Measurements from ENCODE around the gene OPN3. TPM values are rescaled to one million over a fixed set of nuclear protein-coding genes. Genes with fewer than 3 reads are reported as not detected.
"Not testable (repeated sequence)": the region's sequence is repeated elsewhere in the genome, so short reads cannot be mapped to it uniquely, and the experiment has no call there.

The OPN3 gene
- total and polyA plus RNA-seq, 2 donors (not counting 1 experiment from before 2014, with no cell fraction given) = 21.0 to 29.6 TPM

DNA sequence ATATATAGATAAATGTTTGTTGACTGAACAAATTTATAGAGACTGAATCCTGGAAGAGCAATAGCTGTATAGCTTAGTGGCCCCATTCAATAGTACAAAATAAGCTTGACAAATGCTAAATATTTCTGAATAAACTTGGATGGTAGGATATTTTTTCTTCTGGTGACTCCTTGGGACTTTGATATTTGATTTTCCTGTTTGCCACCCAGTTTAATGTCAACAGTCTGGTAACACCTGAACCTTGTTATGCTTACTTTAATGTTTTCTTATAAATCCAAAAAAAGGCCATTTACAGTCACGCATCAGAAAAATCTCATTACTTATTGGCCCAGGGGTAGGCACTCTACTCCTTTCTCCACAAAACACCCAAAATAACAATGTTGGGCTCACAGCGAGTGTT is 42.8 kb upstream of the OPN3 start:
- Mint-ChIP-seq H3K4me1 (no peaks in the 10 kb centered on the region), H3K27ac (no peak overlapping the region), H3K27me3 (peaks cover 43% of the 10 kb centered on the region), H3K4me3 (no peak overlapping the region), H3K9me3 (ENCODE audit: insufficient read depth) (no peaks in the 10 kb centered on the region)
- Histone ChIP-seq H3K9me3 (ENCODE audit: control extremely low read depth in 1 of 3, control insufficient read depth in 2 of 3, insufficient read depth in 1 of 3, low read length in 2 of 3) (peaks cover 0 to 2% (median 0%) of the 10 kb centered on the region in 3 donors), H3K36me3 (replicated peaks in 1 of 2; ENCODE audit: control extremely low read depth in 1 of 2, control insufficient read depth in 1 of 2, extremely low read depth in 1 of 2, insufficient read depth in 2 of 2, low read length in 1 of 2) (no peaks in the 10 kb centered on the region), H2AFZ (ENCODE audit: insufficient read depth, low read depth, low read length, poor library complexity, severe bottlenecking) (no peak overlapping the region), H3K4me3 (ENCODE audit: control extremely low read depth in 1 of 5, extremely low read depth in 1 of 5, insufficient read depth in 1 of 5, low read depth in 2 of 5, low read length in 4 of 5) (no peak overlapping the region), H3K9ac (ENCODE audit: low read length) (no peak overlapping the region), H3K27ac (ENCODE audit: low read length in 2 of 2) (no peak overlapping the region), H3K27me3 (replicated peaks in 1 of 4; ENCODE audit: control extremely low read depth in 1 of 4, control insufficient read depth in 3 of 4, insufficient read depth in 4 of 4, low read length in 3 of 4) (peaks cover 0 to 7% (median 4%) of the 10 kb centered on the region in 4 experiments), H3K4me1 (ENCODE audit: control insufficient read depth in 2 of 2, insufficient read depth in 2 of 2, low read length in 2 of 2) (peaks cover under 1% of the 10 kb centered on the region in 2 donors), H3K4me2 (replicated peaks; ENCODE audit: low read depth, low read length, poor library complexity, severe bottlenecking) (no peak overlapping the region), H3K79me2 (ENCODE audit: control insufficient read depth, insufficient read depth, low read length) (no peaks in the 10 kb centered on the region), H4K20me1 (ENCODE audit: control insufficient read depth, insufficient read depth, low read length, poor library complexity, severe bottlenecking) (no peaks in the 10 kb centered on the region)
- no peak for DNase-seq
- CTCF ChIA-PET = no interaction called here
- TF ChIP-seq, protein P1, sequence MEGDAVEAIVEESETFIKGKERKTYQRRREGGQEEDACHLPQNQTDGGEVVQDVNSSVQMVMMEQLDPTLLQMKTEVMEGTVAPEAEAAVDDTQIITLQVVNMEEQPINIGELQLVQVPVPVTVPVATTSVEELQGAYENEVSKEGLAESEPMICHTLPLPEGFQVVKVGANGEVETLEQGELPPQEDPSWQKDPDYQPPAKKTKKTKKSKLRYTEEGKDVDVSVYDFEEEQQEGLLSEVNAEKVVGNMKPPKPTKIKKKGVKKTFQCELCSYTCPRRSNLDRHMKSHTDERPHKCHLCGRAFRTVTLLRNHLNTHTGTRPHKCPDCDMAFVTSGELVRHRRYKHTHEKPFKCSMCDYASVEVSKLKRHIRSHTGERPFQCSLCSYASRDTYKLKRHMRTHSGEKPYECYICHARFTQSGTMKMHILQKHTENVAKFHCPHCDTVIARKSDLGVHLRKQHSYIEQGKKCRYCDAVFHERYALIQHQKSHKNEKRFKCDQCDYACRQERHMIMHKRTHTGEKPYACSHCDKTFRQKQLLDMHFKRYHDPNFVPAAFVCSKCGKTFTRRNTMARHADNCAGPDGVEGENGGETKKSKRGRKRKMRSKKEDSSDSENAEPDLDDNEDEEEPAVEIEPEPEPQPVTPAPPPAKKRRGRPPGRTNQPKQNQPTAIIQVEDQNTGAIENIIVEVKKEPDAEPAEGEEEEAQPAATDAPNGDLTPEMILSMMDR (IDR thresholded peaks at IDR 0.05) = no peak
- no peak for TF ChIP-seq EZH2 (IDR thresholded peaks at IDR 0.05; ENCODE audit: borderline replicate concordance, insufficient read depth, low read depth, low read length, poor library complexity, severe bottlenecking)
- POLR2A ChIA-PET = interaction anchor here (0.7 kb wide), 1 partner anchor 1476 kb away, joined by 4 read pairs; no protein-coding TSS in a partner anchor
- intact Hi-C loops (cut with micrococcal nuclease) = no loop called here
- no peak for ATAC-seq (ENCODE audit: low read depth)
- WGBS (ENCODE audit: insufficient coverage) = no CpG with 5 or more reads among the region's 2 CpGs

- H3K4me3 ChIP-seq (ENCODE audit: control extremely low read depth in 1 of 5, extremely low read depth in 1 of 5, insufficient read depth in 1 of 5, low read depth in 2 of 5, low read length in 4 of 5); H4K20me1 ChIP-seq (ENCODE audit: control insufficient read depth, insufficient read depth, low read length, poor library complexity, severe bottlenecking); CTCF ChIA-PET; H3K4me1 ChIP-seq (ENCODE audit: control insufficient read depth in 2 of 2, insufficient read depth in 2 of 2, low read length in 2 of 2); H3K4me3 Mint-ChIP-seq; DNase-seq; H2AFZ ChIP-seq (ENCODE audit: insufficient read depth, low read depth, low read length, poor library complexity, severe bottlenecking); intact Hi-C loops (cut with micrococcal nuclease); H3K9me3 Mint-ChIP-seq (ENCODE audit: insufficient read depth); H3K4me1 Mint-ChIP-seq; POLR2A ChIA-PET; H3K79me2 ChIP-seq (ENCODE audit: control insufficient read depth, insufficient read depth, low read length); H3K36me3 ChIP-seq (replicated peaks in 1 of 2; ENCODE audit: control extremely low read depth in 1 of 2, control insufficient read depth in 1 of 2, extremely low read depth in 1 of 2, insufficient read depth in 2 of 2, low read length in 1 of 2); H3K9ac ChIP-seq (ENCODE audit: low read length); H3K27ac ChIP-seq (ENCODE audit: low read length in 2 of 2); H3K27ac Mint-ChIP-seq; H3K9me3 ChIP-seq (ENCODE audit: control extremely low read depth in 1 of 3, control insufficient read depth in 2 of 3, insufficient read depth in 1 of 3, low read length in 2 of 3); H3K27me3 ChIP-seq (replicated peaks in 1 of 4; ENCODE audit: control extremely low read depth in 1 of 4, control insufficient read depth in 3 of 4, insufficient read depth in 4 of 4, low read length in 3 of 4); H3K4me2 ChIP-seq (replicated peaks; ENCODE audit: low read depth, low read length, poor library complexity, severe bottlenecking); ATAC-seq (ENCODE audit: low read depth): not testable (repeated sequence)
- H3K27me3 Mint-ChIP-seq = peaks cover 40% of the 10 kb centered on the region
- WGBS (ENCODE audit: insufficient coverage) = 100% methylated on average over 1 of the region's 4 CpGs
These were observed 41.8 kb upstream of the OPN3 start for GRCh38 chr1:241681861-241682448.

Measured in B cell (primary cell).